Mammary epithelial cell (primary cell): Measurements from ENCODE around the gene CCNE1.
"Not testable (repeated sequence)": the region's sequence is repeated elsewhere in the genome, so short reads cannot be mapped to it uniquely, and the experiment has no call there.

Experiments
- CTCF ChIP-seq, 2 donors: IDR thresholded peaks in 1 of 2; conservative IDR thresholded peaks in 1 of 2; 2 replicates each; pipeline ENCODE4 v1.5.1; 2011 to 2012; ENCODE audit warnings: inconsistent platforms in 2 of 2, low read length in 2 of 2, mild to moderate bottlenecking in 2 of 2, control low read depth in 1 of 2, low read depth in 1 of 2; ENCODE audit not compliant: insufficient read depth in 1 of 2; ENCODE audit errors: extremely low read depth in 1 of 2
- EZH2 ChIP-seq: IDR thresholded peaks from 2 replicates; pipeline ENCODE4 v1.6.1; 2012; ENCODE audit warnings: low read length, inconsistent platforms, borderline replicate concordance

DNA sequence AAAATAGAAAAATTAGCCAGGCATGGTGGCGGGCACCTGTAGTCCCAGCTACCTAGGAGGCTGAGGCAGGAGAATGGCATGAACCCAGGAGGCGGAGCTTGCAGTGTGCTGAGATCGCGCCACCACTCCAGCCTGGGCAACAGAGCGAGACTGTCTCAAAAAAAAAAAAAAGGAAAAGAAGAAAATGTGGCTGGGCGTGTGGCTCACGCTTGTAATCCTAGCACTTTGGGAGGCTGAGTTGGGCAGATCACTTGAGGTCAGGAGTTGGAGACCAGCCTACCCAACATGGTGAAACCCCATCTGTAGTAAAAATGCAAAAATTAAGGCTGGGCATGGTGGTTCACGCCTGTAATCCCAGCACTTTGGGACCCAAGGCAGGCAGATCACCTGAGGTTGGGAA lies 13.5 kb downstream of the CCNE1 start:
- not testable (repeated sequence) for TF ChIP-seq CTCF (conservative IDR thresholded peaks at IDR 0.05 in 1 of 2, IDR thresholded peaks at IDR 0.05 in 1 of 2; ENCODE audit: extremely low read depth in 1 of 2, insufficient read depth in 1 of 2, low read depth in 1 of 2, low read length in 2 of 2); EZH2
